ENCODE data around the gene OR7G1. TPM values are rescaled to one million over a fixed set of nuclear protein-coding genes. Genes with fewer than 3 reads are reported as not detected.
A peak's percentile ranks its signal among the peaks of the same experiment; 100 is the strongest.
"Not testable (repeated sequence)": the region's sequence is repeated elsewhere in the genome, so short reads cannot be mapped to it uniquely, and the experiment has no call there.

Gene OR7G1
- polyA plus RNA-seq, 12 donors, result not detected

DNA sequence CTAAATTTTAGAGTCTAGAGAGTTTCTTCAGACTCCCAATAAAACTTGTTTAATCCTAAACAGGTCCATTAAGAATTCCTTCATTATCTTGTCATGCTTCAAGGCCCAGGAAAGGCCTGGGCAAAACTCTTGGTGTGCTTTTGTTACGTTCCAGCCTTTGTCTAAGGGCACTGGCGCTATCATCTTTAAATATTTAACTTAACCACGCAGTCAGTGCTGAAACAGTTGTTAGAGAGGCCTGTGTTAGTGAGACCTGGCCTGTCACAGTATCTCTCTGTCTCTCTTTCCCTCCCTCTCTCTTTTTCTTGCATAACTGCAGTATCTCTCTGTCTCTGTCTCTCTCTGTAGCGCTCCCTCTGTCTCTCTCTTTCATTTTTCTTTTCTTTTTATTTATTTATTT, 36.9 kb downstream of the OR7G1 start:
- no peak for DNase-seq

DNA sequence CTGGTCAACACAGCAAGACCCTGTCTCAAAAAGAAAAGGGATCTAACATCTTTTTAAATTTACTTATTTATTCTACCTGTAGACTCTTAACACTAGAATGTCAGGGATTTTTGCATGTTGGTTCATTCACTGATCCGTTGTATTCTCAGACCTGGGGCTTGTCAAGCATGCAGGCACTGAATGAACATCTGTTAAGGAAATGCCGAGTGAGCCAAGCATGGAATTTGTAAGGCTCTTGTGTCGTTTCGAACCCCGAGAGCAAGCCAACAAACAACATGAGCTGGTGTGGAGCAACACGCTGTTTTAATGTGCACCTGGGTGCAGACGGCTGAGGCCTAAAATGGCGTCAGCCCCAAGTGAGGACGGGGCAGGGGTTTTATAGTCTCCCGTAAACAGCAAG, 38.7 kb downstream of the OR7G1 start:
- peak; percentile 7 for DNase-seq

DNA sequence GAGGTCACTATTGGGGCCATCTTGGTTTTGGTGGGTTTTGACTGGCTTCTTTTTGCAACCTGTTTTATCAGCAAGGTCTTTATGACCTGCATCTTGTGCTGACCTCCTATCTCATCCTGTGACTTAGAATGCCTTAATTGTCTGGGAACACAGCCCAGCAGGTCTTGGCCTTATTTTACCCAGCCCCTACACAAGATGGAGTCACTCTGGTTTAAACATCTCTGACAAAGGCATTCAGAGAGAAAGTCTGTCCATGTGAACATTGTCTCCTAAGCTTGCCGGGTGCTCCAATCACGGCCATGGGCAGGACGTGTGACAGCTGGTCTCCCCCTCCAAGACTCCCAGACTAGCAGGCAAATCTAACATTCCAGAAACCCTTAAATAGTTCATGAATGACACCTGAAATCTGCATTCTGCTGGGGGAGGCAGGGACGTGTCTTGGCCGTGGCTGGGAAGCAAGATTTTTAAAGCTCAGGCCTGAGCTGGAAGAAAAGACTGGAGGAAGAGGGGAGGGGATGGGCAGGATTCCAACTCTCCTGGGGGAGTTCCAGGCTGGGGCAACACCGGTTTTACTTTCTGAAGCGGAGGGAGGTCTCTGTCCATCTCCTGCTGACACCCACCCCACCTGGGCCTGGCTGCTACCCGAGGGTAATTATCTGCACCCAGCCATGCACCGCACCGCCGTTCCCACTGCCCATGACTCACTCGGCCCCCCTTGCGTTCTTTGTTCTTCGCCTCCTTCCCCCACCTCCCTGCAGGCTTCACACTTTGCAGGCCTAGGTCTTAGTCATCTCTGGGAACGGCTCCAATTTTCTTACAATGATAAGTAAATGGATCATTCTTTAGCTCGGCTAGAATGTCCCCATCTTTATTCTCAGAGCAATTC, 40.3 kb downstream of the OR7G1 start:
- peak; percentile 68 for DNase-seq

DNA sequence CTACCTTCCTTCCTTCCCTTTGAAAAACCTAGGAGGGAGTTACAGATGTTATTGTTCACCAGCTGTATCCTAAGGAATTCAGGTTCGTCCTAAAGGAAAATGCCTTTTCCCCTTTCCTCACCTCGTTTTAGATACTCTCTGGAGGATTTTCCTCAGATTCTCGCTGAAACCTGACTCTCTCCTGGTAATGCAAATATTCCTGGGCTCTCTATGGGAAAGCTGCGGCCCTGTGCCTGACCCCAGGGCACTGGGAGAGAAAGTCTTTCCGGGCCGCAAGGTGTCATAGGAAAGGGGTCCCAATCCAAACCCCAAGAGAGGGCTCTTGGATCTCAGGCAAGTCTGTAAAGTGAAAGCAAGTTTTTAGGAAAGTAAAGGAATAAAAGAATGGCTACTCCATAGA, 41.8 kb downstream of the OR7G1 start:
- no peak for DNase-seq

DNA sequence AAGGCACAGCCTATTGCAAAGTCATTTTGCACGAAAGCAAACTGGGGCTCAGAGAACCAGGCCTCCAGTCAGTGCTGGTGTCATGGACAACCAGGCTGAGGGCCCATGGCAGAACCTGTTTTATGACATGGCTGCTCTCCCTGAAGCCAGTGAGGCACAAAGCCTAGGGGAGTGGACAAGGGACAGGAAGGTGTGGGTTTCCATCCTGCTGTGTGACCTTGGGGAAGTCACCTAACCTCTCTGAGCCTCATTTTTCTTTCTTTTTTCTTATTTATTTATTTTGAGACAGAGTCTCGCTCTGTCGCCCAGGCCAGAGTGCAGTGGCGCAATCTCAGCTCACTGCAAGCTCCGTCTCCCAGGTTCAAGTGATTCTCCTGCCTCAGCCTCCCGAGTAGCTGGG, 43.8 kb downstream of the OR7G1 start:
- DNase-seq, result not testable (repeated sequence)

DNA sequence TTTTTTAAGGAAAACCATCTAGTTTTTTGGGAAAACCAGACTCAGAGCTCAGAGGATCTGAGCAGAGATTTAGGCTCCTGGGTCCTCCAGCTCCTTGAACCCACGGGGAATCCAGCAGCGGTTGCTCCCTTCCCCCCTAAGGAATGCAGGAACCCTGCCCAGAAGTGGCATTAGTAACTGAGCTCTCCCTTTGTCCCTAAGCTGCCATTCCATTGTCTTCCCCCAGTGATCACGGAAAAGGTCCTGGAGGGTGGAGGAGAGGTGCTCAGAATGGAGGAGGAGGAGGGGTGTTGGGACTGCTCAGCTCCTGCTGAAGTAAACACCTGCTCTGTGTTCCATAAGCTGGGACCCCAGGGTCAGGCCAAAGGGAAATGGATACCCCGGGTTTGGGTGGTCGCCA, 45.5 kb downstream of the OR7G1 start:
- no peak for DNase-seq

DNA sequence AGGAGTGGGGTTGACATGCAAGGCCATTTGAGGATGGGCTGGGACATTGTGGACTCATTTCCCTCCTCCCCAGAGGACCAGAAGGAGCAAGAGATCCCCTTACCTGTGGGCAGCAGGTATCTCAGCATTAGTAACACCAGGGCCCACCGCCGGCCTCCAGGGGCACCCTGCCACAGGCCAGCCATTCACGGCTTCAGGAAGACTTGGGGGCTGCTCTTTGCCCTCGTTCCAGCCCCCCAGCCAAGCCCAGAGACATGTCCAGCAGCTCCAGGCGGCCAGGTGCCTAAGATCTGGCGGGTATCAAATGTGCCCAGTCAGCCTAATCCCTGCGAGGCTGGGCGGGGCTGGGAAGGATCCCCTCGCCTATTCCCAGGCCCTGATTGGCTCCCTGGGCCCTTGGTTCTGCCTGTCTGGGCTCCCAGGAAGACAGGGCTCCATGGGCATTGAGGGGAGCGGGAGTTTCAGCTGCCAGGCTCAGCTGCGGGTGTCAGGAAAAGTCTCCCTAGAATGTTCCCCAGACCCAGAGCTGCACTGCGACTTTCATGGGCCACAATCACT, 50.0 kb downstream of the OR7G1 start:
- DNase-seq, result no peak

Other genes with a start within 250 kb of the OR7G1 start
- gene MUC16, start 105.4 kb downstream of the OR7G1 start, polyA plus RNA-seq (ENCODE audit: insufficient read length in 12 of 12), result under 1 TPM in 4 of 12 donors, not detected in 8; 0.03 to 0.97 (median 0.18) TPM
- gene OR1M1, start 28.7 kb downstream of the OR7G1 start, polyA plus RNA-seq (ENCODE audit: insufficient read length in 12 of 12), result under 1 TPM in 1 of 12 donors, not detected in 11; 0.07 TPM
- under 1 TPM in 2 of 12 donors, not detected in 10; 0.07 to 0.11 TPM for gene OR7G2, start 8.3 kb downstream of the OR7G1 start, polyA plus RNA-seq (ENCODE audit: insufficient read length in 12 of 12)
- not detected for gene OR7G3, start 11.2 kb upstream of the OR7G1 start, polyA plus RNA-seq (ENCODE audit: insufficient read length in 12 of 12)
- 10 to 100 TPM in 10 of 12 donors, 1 to 10 TPM in 1, not detected in 1; 6.9 to 23.7 (median 21.6) TPM for gene ZNF317, start 24.6 kb upstream of the OR7G1 start, polyA plus RNA-seq (ENCODE audit: insufficient read length in 12 of 12)
- 1 to 10 TPM in 1 of 12 donors, under 1 TPM in 7, not detected in 4; 0.05 to 1.3 (median 0.11) TPM for gene OR7D2, start 63.2 kb upstream of the OR7G1 start, polyA plus RNA-seq (ENCODE audit: insufficient read length in 12 of 12)
- under 1 TPM in 2 of 12 donors, not detected in 10; 0.06 to 0.08 TPM for gene OR7D4, start 103.8 kb upstream of the OR7G1 start, polyA plus RNA-seq (ENCODE audit: insufficient read length in 12 of 12)
- gene OR7E24, start 135.2 kb upstream of the OR7G1 start, polyA plus RNA-seq (ENCODE audit: insufficient read length in 12 of 12), result not detected
- 1 to 10 TPM in 11 of 12 donors, not detected in 1; 2.6 to 4.2 (median 3.5) TPM for gene ZNF699, start 194.1 kb upstream of the OR7G1 start, polyA plus RNA-seq (ENCODE audit: insufficient read length in 12 of 12)
- gene ZNF559, start 208.4 kb upstream of the OR7G1 start, polyA plus RNA-seq (ENCODE audit: insufficient read length in 12 of 12), result 10 to 100 TPM in 11 of 12 donors, not detected in 1; 22.1 to 42.9 (median 30.2) TPM
- 1 to 10 TPM in 11 of 12 donors, not detected in 1; 4.2 to 8.5 (median 6.2) TPM for gene ZNF177, start 247.2 kb upstream of the OR7G1 start, polyA plus RNA-seq (ENCODE audit: insufficient read length in 12 of 12)

All from muscle of arm (tissue), 12 donors.